Lower lobe of right lung (tissue), 2 donors: Measurements from ENCODE around the gene TSC22D1. TPM values are rescaled to one million over a fixed set of nuclear protein-coding genes. Genes with fewer than 3 reads are reported as not detected.

ENCODE experiments used
- ATAC-seq, 2 donors: fragments of 200-7000 bp; cut with Tn5 transposase; one replicate each; pipeline ENCODE4 v1.9.1; 2020 to 2022; ENCODE audit warnings: mild to moderate bottlenecking in 2 of 2, moderate library complexity in 2 of 2
- DNase-seq: peaks from one replicate; pipeline ENCODE4 v3.0.0-alpha.2; 2020
- H3K27ac ChIP-seq: fragments of 200-600 bp; one replicate; pipeline ENCODE4 v1.8.0; 2022
- H3K27me3 ChIP-seq: fragments of 200-600 bp; one replicate; pipeline ENCODE4 v1.8.0; 2022; ENCODE audit warnings: low read depth
- H3K36me3 ChIP-seq: fragments of 200-600 bp; one replicate; pipeline ENCODE4 v1.8.0; 2022; ENCODE audit warnings: mild to moderate bottlenecking
- H3K4me1 ChIP-seq: fragments of 200-600 bp; one replicate; pipeline ENCODE4 v1.8.0; 2022
- H3K4me3 ChIP-seq: fragments of 200-600 bp; one replicate; pipeline ENCODE4 v1.8.0; 2022; ENCODE audit warnings: mild to moderate bottlenecking
- H3K9me3 ChIP-seq: fragments of 200-600 bp; one replicate; pipeline ENCODE4 v1.8.0; 2022
- CTCF ChIP-seq: fragments of 200-600 bp; IDR thresholded peaks from one replicate; pipeline ENCODE4 v1.8.0; 2022; ENCODE audit warnings: antibody characterized with exemption, mild to moderate bottlenecking
- intact Hi-C: fragments of 100-400 bp; cut with DNase I; formaldehyde crosslinking; loops from one replicate; pipeline ENCODE4 v1.11.0; 2022
- total RNA-seq: library from RNA; stranded (reverse); fragmentation: NEBNext Ultra II Directional; extraction: Animal tissue kit (Norgen Biotek cat#: 25700); gene quantifications from one replicate; pipeline ENCODE4 v1.2.1, GENCODE V29; 2021
- donor health status: DM: no; HTN: yes; CAD: no; lungs with severe emphysema.

TSC22D1 gene
- total RNA-seq, 1 donor from 2014 or later: 163 TPM

- H3K36me3 ChIP-seq: peaks cover 4% of the 10 kb centered on the region
- H3K4me1 ChIP-seq: no peaks in the 10 kb centered on the region
- DNase-seq (no peak), ATAC-seq (no peak)
- no peaks in the 10 kb centered on the region for H3K27me3 ChIP-seq
- no peaks in the 10 kb centered on the region for H3K9me3 ChIP-seq
- TF ChIP-seq CTCF: no peak
- no peak overlapping the region for H3K4me3 ChIP-seq
- no peak overlapping the region for H3K27ac ChIP-seq
- intact Hi-C loops: no loop called here
Measured at GRCh38 chr13:44555207-44555606, 20.9 kb downstream of the TSC22D1 start.

GRCh38 chr13:44549476-44549875 lies 26.7 kb downstream of the TSC22D1 start:
- intact Hi-C loops: no loop called here
- H3K4me3 ChIP-seq: no peak overlapping the region
- H3K4me1 ChIP-seq: no peaks in the 10 kb centered on the region
- no peaks in the 10 kb centered on the region for H3K36me3 ChIP-seq
- DNase-seq (no peak), ATAC-seq (peak in 1 of 2 donors; percentile 77)
- no peak for TF ChIP-seq CTCF
- no peaks in the 10 kb centered on the region for H3K9me3 ChIP-seq
- no peak overlapping the region for H3K27ac ChIP-seq
- no peaks in the 10 kb centered on the region for H3K27me3 ChIP-seq

- no peaks in the 10 kb centered on the region for H3K27me3 ChIP-seq
- H3K27ac ChIP-seq: no peak overlapping the region
- H3K4me1 ChIP-seq: no peaks in the 10 kb centered on the region
- no peaks in the 10 kb centered on the region for H3K36me3 ChIP-seq
- intact Hi-C loops: no loop called here
- TF ChIP-seq CTCF: no peak
- ATAC-seq (no peak), DNase-seq (no peak)
- H3K4me3 ChIP-seq: no peak overlapping the region
- no peaks in the 10 kb centered on the region for H3K9me3 ChIP-seq
Measured at GRCh38 chr13:44546164-44546563, 30.0 kb downstream of the TSC22D1 start.

- ATAC-seq: no peak
- no peak for TF ChIP-seq CTCF
- Histone ChIP-seq H3K27me3 (no peaks in the 10 kb centered on the region), H3K36me3 (no peaks in the 10 kb centered on the region), H3K4me3 (no peak overlapping the region), H3K4me1 (no peaks in the 10 kb centered on the region), H3K9me3 (no peaks in the 10 kb centered on the region), H3K27ac (no peak overlapping the region)
- intact Hi-C loops: no loop called here
- DNase-seq: no peak
Measured at GRCh38 chr13:44543369-44543768, 32.8 kb downstream of the TSC22D1 start.

- ATAC-seq (no peak), DNase-seq (no peak)
- H3K27ac ChIP-seq: no peak overlapping the region
- no peaks in the 10 kb centered on the region for H3K4me1 ChIP-seq
- no peaks in the 10 kb centered on the region for H3K36me3 ChIP-seq
- no peak for TF ChIP-seq CTCF
- no peaks in the 10 kb centered on the region for H3K27me3 ChIP-seq
- intact Hi-C loops: no loop called here
- H3K9me3 ChIP-seq: no peaks in the 10 kb centered on the region
- H3K4me3 ChIP-seq: no peak overlapping the region
Measured at GRCh38 chr13:44542361-44542760, 33.8 kb downstream of the TSC22D1 start.

GRCh38 chr13:44541601-44542000 lies 34.5 kb downstream of the TSC22D1 start:
- H3K36me3 ChIP-seq: no peaks in the 10 kb centered on the region
- H3K4me1 ChIP-seq: no peaks in the 10 kb centered on the region
- intact Hi-C loops: no loop called here
- no peaks in the 10 kb centered on the region for H3K27me3 ChIP-seq
- ATAC-seq: no peak
- DNase-seq: no peak
- TF ChIP-seq CTCF: no peak
- no peak overlapping the region for H3K4me3 ChIP-seq
- H3K27ac ChIP-seq: no peak overlapping the region
- no peaks in the 10 kb centered on the region for H3K9me3 ChIP-seq
